Right lobe of liver (tissue), 4 donors: Measurements from ENCODE around the gene SEMA4D.

Experiments used
- POLR2A ChIP-seq: fragments of 450-650 bp; IDR thresholded peaks from one replicate; pipeline ENCODE4 v1.6.1; 2017; ENCODE audit warnings: antibody characterized with exemption, mild to moderate bottlenecking
- TF ChIP-seq, protein P1 (sequence below), 4 donors: fragments of 200-600 bp in 3 of 4; fragments of 450-650 bp in 1 of 4; IDR thresholded peaks; one replicate each; pipeline versions ENCODE4 v1.5.1 to v1.8.0; 2016 to 2022; ENCODE audit warnings: antibody characterized with exemption in 4 of 4, mild to moderate bottlenecking in 2 of 4
- donor health status: DM: no; HTN: no; CAD: no.
- donor health status: DM: no; HTN: no; CAD: no.
- donor health status: DM: no; HTN: yes; CAD: no.

DNA sequence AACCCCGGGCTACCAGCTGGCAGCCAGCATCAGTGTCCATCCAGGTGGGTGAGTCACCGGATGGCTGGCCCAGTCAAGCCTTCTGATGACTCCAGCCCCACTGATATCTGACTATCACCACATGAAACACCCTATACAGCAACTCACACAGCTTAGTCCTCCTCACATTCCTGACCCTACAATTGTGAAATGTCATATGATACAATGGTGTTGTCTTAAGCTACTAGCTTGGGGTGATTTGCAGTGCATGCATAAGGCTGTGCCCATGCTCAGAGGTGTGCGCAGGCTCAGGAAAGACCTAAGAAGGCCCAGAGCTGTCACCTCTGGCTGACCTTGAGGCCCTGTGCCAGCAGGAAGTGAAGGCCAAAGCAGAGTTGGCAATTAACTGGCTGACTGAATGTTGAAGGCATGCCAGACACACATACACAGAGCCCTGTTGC lies 21.5 kb upstream of the SEMA4D start:
- TF ChIP-seq, protein P1, sequence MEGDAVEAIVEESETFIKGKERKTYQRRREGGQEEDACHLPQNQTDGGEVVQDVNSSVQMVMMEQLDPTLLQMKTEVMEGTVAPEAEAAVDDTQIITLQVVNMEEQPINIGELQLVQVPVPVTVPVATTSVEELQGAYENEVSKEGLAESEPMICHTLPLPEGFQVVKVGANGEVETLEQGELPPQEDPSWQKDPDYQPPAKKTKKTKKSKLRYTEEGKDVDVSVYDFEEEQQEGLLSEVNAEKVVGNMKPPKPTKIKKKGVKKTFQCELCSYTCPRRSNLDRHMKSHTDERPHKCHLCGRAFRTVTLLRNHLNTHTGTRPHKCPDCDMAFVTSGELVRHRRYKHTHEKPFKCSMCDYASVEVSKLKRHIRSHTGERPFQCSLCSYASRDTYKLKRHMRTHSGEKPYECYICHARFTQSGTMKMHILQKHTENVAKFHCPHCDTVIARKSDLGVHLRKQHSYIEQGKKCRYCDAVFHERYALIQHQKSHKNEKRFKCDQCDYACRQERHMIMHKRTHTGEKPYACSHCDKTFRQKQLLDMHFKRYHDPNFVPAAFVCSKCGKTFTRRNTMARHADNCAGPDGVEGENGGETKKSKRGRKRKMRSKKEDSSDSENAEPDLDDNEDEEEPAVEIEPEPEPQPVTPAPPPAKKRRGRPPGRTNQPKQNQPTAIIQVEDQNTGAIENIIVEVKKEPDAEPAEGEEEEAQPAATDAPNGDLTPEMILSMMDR (IDR thresholded peaks at IDR 0.05), result no peak
- TF ChIP-seq POLR2A, result no peak
